Caco-2 (cell line): ENCODE measurements around the gene A1CF. TPM values are rescaled to one million over a fixed set of nuclear protein-coding genes. Genes with fewer than 3 reads are reported as not detected.

Experiments
- BruUV-seq: library from RNA; stranded (reverse); fragments of 400-500 nt; replicated peaks from 2 replicates; lab custom pipeline; 2021; lab: Mats Ljungman, UMichigan
- CTCF ChIA-PET: fragments of 300-600 bp; sonication (Branson Sonifier 250); formaldehyde crosslinking; loops from one replicate; lab custom pipeline; 2022; ENCODE audit warnings: antibody characterized with exemption; lab: Charles Lee
- POLR2A ChIA-PET: fragments of 300-600 bp; sonication (Branson Sonifier 250); formaldehyde crosslinking; loops from one replicate; lab custom pipeline; 2022; ENCODE audit warnings: antibody characterized with exemption; lab: Charles Lee
- DNase-seq, 2 experiments: peaks; one replicate each; pipeline versions ENCODE4 v3.0.0 to v3.0.0-alpha.2; 2020 to 2022
- H3K27me3 ChIP-seq: replicated peaks from 2 replicates; pipeline ENCODE4 v1.6.0; 2011; ENCODE audit warnings: low read length; ENCODE audit not compliant: control insufficient read depth, insufficient read depth
- H3K36me3 ChIP-seq: 2 replicates; pipeline ENCODE4 v1.5.1; 2011; ENCODE audit warnings: low read length; ENCODE audit not compliant: control insufficient read depth, insufficient read depth
- H3K4me1 ChIP-seq: fragments of 250-450 bp; sonication (Bioruptor Pico); 2 replicates; pipeline ENCODE4 v1.5.1; 2020; ENCODE audit warnings: mild to moderate bottlenecking
- H3K4me3 ChIP-seq: 2 replicates; pipeline ENCODE4 v1.5.1; 2011; ENCODE audit warnings: low read depth, mild to moderate bottlenecking, control low read depth, low read length
- H3K9me3 ChIP-seq: fragments of 250-450 bp; sonication (Bioruptor Pico); 2 replicates; pipeline ENCODE4 v1.5.1; 2020; ENCODE audit warnings: mild to moderate bottlenecking, moderate library complexity
- H3K27ac Mint-ChIP-seq: one replicate; pipeline ENCODE4 v1.8.0; 2022; ENCODE audit warnings: mixed read lengths; ENCODE audit not compliant: unreplicated experiment
- H3K27me3 Mint-ChIP-seq: one replicate; pipeline ENCODE4 v1.8.0; 2022; ENCODE audit warnings: mixed read lengths; ENCODE audit not compliant: insufficient read depth, unreplicated experiment
- H3K36me3 Mint-ChIP-seq: one replicate; pipeline ENCODE4 v1.8.0; 2022; ENCODE audit warnings: mild to moderate bottlenecking, mixed read lengths; ENCODE audit not compliant: insufficient read depth, unreplicated experiment
- H3K4me1 Mint-ChIP-seq: one replicate; pipeline ENCODE4 v1.8.0; 2022; ENCODE audit warnings: low read depth, mixed read lengths; ENCODE audit not compliant: unreplicated experiment
- H3K4me3 Mint-ChIP-seq: one replicate; pipeline ENCODE4 v1.8.0; 2022; ENCODE audit warnings: mild to moderate bottlenecking, moderate library complexity, mixed read lengths; ENCODE audit not compliant: unreplicated experiment
- H3K9me3 Mint-ChIP-seq: one replicate; pipeline ENCODE4 v1.8.0; 2022; ENCODE audit warnings: mixed read lengths; ENCODE audit not compliant: unreplicated experiment
- CTCF ChIP-seq, 2 experiments: fragments of 200-600 bp in 1 of 2; IDR thresholded peaks; 1 replicate in 1 of 2; 2 replicates in 1 of 2; pipeline versions ENCODE4 v1.5.1 to v1.8.0; 2011 to 2022; ENCODE audit warnings: antibody characterized with exemption in 1 of 2, control low read depth in 1 of 2, inconsistent platforms in 1 of 2, low read depth in 1 of 2, low read length in 1 of 2, mild to moderate bottlenecking in 1 of 2, moderate library complexity in 1 of 2; ENCODE audit not compliant: insufficient read depth in 1 of 2, severe bottlenecking in 1 of 2, unreplicated experiment in 1 of 2
- intact Hi-C: fragments of 100-400 bp; cut with micrococcal nuclease; formaldehyde crosslinking; loops from one replicate; pipeline ENCODE4 v1.10.0; 2022; ENCODE audit not compliant: unreplicated experiment
- total RNA-seq: library from RNA; stranded (reverse); gene quantifications from 2 replicates; pipeline ENCODE4 v1.2.3, GENCODE V29; 2022

A1CF gene
- total RNA-seq, 1 experiment from 2014 or later = 29.9 TPM

- POLR2A ChIA-PET = no interaction called here
- Histone ChIP-seq H3K4me1 (peaks cover 8% of the 10 kb centered on the region), H3K9me3 (no peaks in the 10 kb centered on the region), H3K27me3 (no peaks in the 10 kb centered on the region), H3K36me3 (peaks cover 2% of the 10 kb centered on the region; the same call in 1 of the 2 replicates), H3K4me3 (no peak overlapping the region)
- H3K27me3 Mint-ChIP-seq = no peaks in the 10 kb centered on the region
- CTCF ChIA-PET = no interaction called here
- H3K4me1 Mint-ChIP-seq = peaks cover 11% of the 10 kb centered on the region
- intact Hi-C loops = no loop called here
- no peak for TF ChIP-seq CTCF (IDR thresholded peaks at IDR 0.05; ENCODE audit: insufficient read depth in 1 of 2, low read depth in 1 of 2, low read length in 1 of 2, severe bottlenecking in 1 of 2, unreplicated experiment in 1 of 2)
- H3K9me3 Mint-ChIP-seq = no peaks in the 10 kb centered on the region
- no TSS peak for BruUV-seq
- H3K36me3 Mint-ChIP-seq = no peaks in the 10 kb centered on the region
- peak; percentile 68 to 75 for DNase-seq
- H3K27ac Mint-ChIP-seq = no peak overlapping the region
- H3K4me3 Mint-ChIP-seq = no peak overlapping the region
Measured at GRCh38 chr10:50807851-50808776, 77.3 kb downstream of the A1CF start.

GRCh38 chr10:50805981-50806622, 79.3 kb downstream of the A1CF start:
- peaks cover 2% of the 10 kb centered on the region; the same call in 1 of the 2 replicates for H3K36me3 ChIP-seq
- Mint-ChIP-seq H3K27me3 (no peaks in the 10 kb centered on the region), H3K36me3 (no peaks in the 10 kb centered on the region), H3K27ac (no peak overlapping the region), H3K4me3 (no peak overlapping the region), H3K4me1 (peaks cover 11% of the 10 kb centered on the region), H3K9me3 (no peaks in the 10 kb centered on the region)
- BruUV-seq = no TSS peak
- POLR2A ChIA-PET = no interaction called here
- no peak for DNase-seq
- intact Hi-C loops = no loop called here
- no peak overlapping the region for H3K4me3 ChIP-seq
- no peaks in the 10 kb centered on the region for H3K9me3 ChIP-seq
- TF ChIP-seq CTCF (IDR thresholded peaks at IDR 0.05; ENCODE audit: insufficient read depth in 1 of 2, low read depth in 1 of 2, low read length in 1 of 2, severe bottlenecking in 1 of 2, unreplicated experiment in 1 of 2) = no peak
- H3K27me3 ChIP-seq = no peaks in the 10 kb centered on the region
- CTCF ChIA-PET = no interaction called here
- peaks cover 8% of the 10 kb centered on the region for H3K4me1 ChIP-seq

GRCh38 chr10:50799595-50799994, 85.8 kb downstream of the A1CF start:
- ChIA-PET CTCF (no interaction called here), POLR2A (no interaction called here)
- Histone ChIP-seq H3K27me3 (no peaks in the 10 kb centered on the region), H3K4me3 (no peak overlapping the region), H3K9me3 (no peaks in the 10 kb centered on the region), H3K36me3 (no peaks in the 10 kb centered on the region), H3K4me1 (no peaks in the 10 kb centered on the region)
- no peak overlapping the region for H3K27ac Mint-ChIP-seq
- no peak for DNase-seq
- intact Hi-C loops = no loop called here
- H3K4me3 Mint-ChIP-seq = no peak overlapping the region
- no peaks in the 10 kb centered on the region for H3K27me3 Mint-ChIP-seq
- no peak for TF ChIP-seq CTCF (IDR thresholded peaks at IDR 0.05; ENCODE audit: insufficient read depth in 1 of 2, low read depth in 1 of 2, low read length in 1 of 2, severe bottlenecking in 1 of 2, unreplicated experiment in 1 of 2)
- H3K9me3 Mint-ChIP-seq = peaks cover 11% of the 10 kb centered on the region
- no peaks in the 10 kb centered on the region for H3K4me1 Mint-ChIP-seq
- BruUV-seq = no TSS peak
- H3K36me3 Mint-ChIP-seq = no peaks in the 10 kb centered on the region
